Gastroesophageal sphincter (tissue), 3 donors: ENCODE data around the gene SMURF1.

Experiments used
- CTCF ChIP-seq, 4 experiments: fragments of 200-600 bp in 2 of 4; fragments of 450-650 bp in 2 of 4; sonication (generic) in 1 of 4; IDR thresholded peaks; one replicate each; pipeline ENCODE4 v1.5.1; 2017 to 2019; ENCODE audit warnings: antibody characterized with exemption in 4 of 4, mild to moderate bottlenecking in 2 of 4, moderate library complexity in 2 of 4
- POLR2A ChIP-seq, 2 donors: fragments of 450-650 bp; IDR thresholded peaks; one replicate each; pipeline ENCODE4 v1.6.1; 2017; ENCODE audit warnings: antibody characterized with exemption in 2 of 2, mild to moderate bottlenecking in 2 of 2, moderate library complexity in 1 of 2

GRCh38 chr7:99131290-99131689 lies 12.6 kb downstream of the SMURF1 start:
- TF ChIP-seq POLR2A (IDR thresholded peaks at IDR 0.05) (no peak), CTCF (IDR thresholded peaks at IDR 0.05) (no peak)
